KMS-11 (cell line): Measurements from ENCODE around the gene ANKRD55.

Experiments
- H2AFZ ChIP-seq: fragments of 200-600 bp; sonication (generic); 2 replicates; pipeline ENCODE4 v1.6.1; 2016; ENCODE audit warnings: antibody characterized with exemption, mixed run types, low read depth
- H3K27ac ChIP-seq: fragments of 200-600 bp; sonication (generic); 2 replicates; pipeline ENCODE4 v1.6.1; 2016; ENCODE audit warnings: mild to moderate bottlenecking, mixed run types
- H3K27me3 ChIP-seq: fragments of 200-600 bp; sonication (generic); 2 replicates; pipeline ENCODE4 v1.6.1; 2017; ENCODE audit warnings: mild to moderate bottlenecking, low read depth, mixed run types, moderate library complexity; ENCODE audit not compliant: insufficient read depth
- H3K36me3 ChIP-seq: fragments of 200-600 bp; sonication (generic); 2 replicates; pipeline ENCODE4 v1.6.1; 2017; ENCODE audit warnings: mild to moderate bottlenecking, mixed run types; ENCODE audit not compliant: insufficient read depth
- H3K4me1 ChIP-seq: fragments of 200-600 bp; sonication (generic); 2 replicates; pipeline ENCODE4 v1.6.1; 2016; ENCODE audit warnings: mild to moderate bottlenecking, low read depth, mixed run types; ENCODE audit not compliant: poor library complexity, severe bottlenecking
- H3K4me2 ChIP-seq: fragments of 200-600 bp; sonication (generic); 2 replicates; pipeline ENCODE4 v1.7.0; 2016; ENCODE audit warnings: mild to moderate bottlenecking, mixed run types
- H3K4me3 ChIP-seq: fragments of 200-600 bp; sonication (generic); IDR thresholded peaks from 2 replicates; pipeline ENCODE4 v1.6.1; 2017; ENCODE audit warnings: low read depth, low read length, mixed read lengths; ENCODE audit not compliant: insufficient read depth
- H3K79me2 ChIP-seq: fragments of 200-600 bp; sonication (generic); 2 replicates; pipeline ENCODE4 v1.6.1; 2016; ENCODE audit warnings: low read depth, mixed run types; ENCODE audit not compliant: insufficient read depth
- H3K9ac ChIP-seq: fragments of 200-600 bp; sonication (generic); 2 replicates; pipeline ENCODE4 v1.6.1; 2016; ENCODE audit warnings: mild to moderate bottlenecking, mixed run types
- H4K20me1 ChIP-seq: fragments of 200-600 bp; sonication (generic); 2 replicates; pipeline ENCODE4 v1.6.1; 2016; ENCODE audit warnings: mild to moderate bottlenecking, mixed run types; ENCODE audit not compliant: insufficient read depth
- CTCF ChIP-seq: fragments of 200-600 bp; sonication (generic); conservative IDR thresholded peaks from 2 replicates; pipeline ENCODE4 v1.6.1; 2017; ENCODE audit warnings: low read depth, mild to moderate bottlenecking, antibody characterized with exemption, low read length, moderate library complexity, mixed read lengths

The ANKRD55 gene

GRCh38 chr5:56116599-56117141 lies 116.5 kb downstream of the ANKRD55 start:
- no peak overlapping the region for H3K9ac ChIP-seq
- H3K79me2 ChIP-seq: no peaks in the 10 kb centered on the region
- H3K4me2 ChIP-seq: no peak overlapping the region
- H3K27ac ChIP-seq: no peak overlapping the region
- H3K4me1 ChIP-seq: peaks cover 11% of the 10 kb centered on the region
- no peaks in the 10 kb centered on the region for H4K20me1 ChIP-seq
- no peak overlapping the region for H2AFZ ChIP-seq
- no peak overlapping the region for H3K4me3 ChIP-seq
- H3K36me3 ChIP-seq: no peaks in the 10 kb centered on the region
- TF ChIP-seq CTCF: no peak
- H3K27me3 ChIP-seq: no peaks in the 10 kb centered on the region

- Histone ChIP-seq H3K27me3 (no peaks in the 10 kb centered on the region), H4K20me1 (no peaks in the 10 kb centered on the region), H3K4me1 (peaks cover 11% of the 10 kb centered on the region), H3K4me3 (no peak overlapping the region), H3K36me3 (no peaks in the 10 kb centered on the region), H3K4me2 (no peak overlapping the region), H3K9ac (no peak overlapping the region), H3K79me2 (no peaks in the 10 kb centered on the region), H2AFZ (no peak overlapping the region), H3K27ac (no peak overlapping the region)
- TF ChIP-seq CTCF: no peak
Measured at GRCh38 chr5:56115589-56115988, 117.5 kb downstream of the ANKRD55 start.

- no peak for TF ChIP-seq CTCF
- Histone ChIP-seq H3K79me2 (no peaks in the 10 kb centered on the region), H3K4me3 (no peak overlapping the region), H3K9ac (no peak overlapping the region), H3K27ac (no peak overlapping the region), H4K20me1 (no peaks in the 10 kb centered on the region), H3K36me3 (no peaks in the 10 kb centered on the region), H3K4me1 (peaks cover 9% of the 10 kb centered on the region), H3K27me3 (no peaks in the 10 kb centered on the region), H3K4me2 (no peak overlapping the region), H2AFZ (no peak overlapping the region)
Measured at GRCh38 chr5:56112526-56113121, 120.5 kb downstream of the ANKRD55 start.

GRCh38 chr5:56111404-56111781 lies 121.7 kb downstream of the ANKRD55 start:
- Histone ChIP-seq H3K4me3 (no peak overlapping the region), H3K9ac (no peak overlapping the region), H3K27me3 (no peaks in the 10 kb centered on the region), H3K27ac (no peak overlapping the region), H3K79me2 (no peaks in the 10 kb centered on the region), H3K4me2 (no peak overlapping the region), H3K4me1 (no peaks in the 10 kb centered on the region), H2AFZ (no peak overlapping the region), H4K20me1 (no peaks in the 10 kb centered on the region), H3K36me3 (no peaks in the 10 kb centered on the region)
- no peak for TF ChIP-seq CTCF
